Thyroid gland (tissue), 4 donors: Measurements from ENCODE around the gene MEIOSIN. TPM values are rescaled to one million over a fixed set of nuclear protein-coding genes. Genes with fewer than 3 reads are reported as not detected.

ENCODE experiments used
- total RNA-seq, 4 donors: library from RNA; depleted of rRNA; stranded (reverse); fragments of >200 nt; gene quantifications; one replicate each; pipeline ENCODE4 v1.2.3, GENCODE V29; 2016

Gene MEIOSIN
- total RNA-seq, 4 donors from 2014 or later = not detected

Other genes with a start within 250 kb of the MEIOSIN start
- gene RTN2, start 236.4 kb upstream of the MEIOSIN start, total RNA-seq = 1 to 10 TPM; 1.8 to 7.3 (median 4.6) TPM
- 1 to 10 TPM in 1 of 4 donors, under 1 TPM in 1, not detected in 2; 0.73 to 1.1 TPM for gene PPM1N, start 235.0 kb upstream of the MEIOSIN start, total RNA-seq
- 10 to 100 TPM; 34.3 to 50.8 (median 45.1) TPM for gene VASP, start 226.0 kb upstream of the MEIOSIN start, total RNA-seq
- 10 to 100 TPM in 3 of 4 donors, 1 to 10 TPM in 1; 5.4 to 30.8 (median 17.0) TPM for gene OPA3, start 148.6 kb upstream of the MEIOSIN start, total RNA-seq
- 1 to 10 TPM; 3.6 to 9.4 (median 5.6) TPM for gene GPR4, start 131.2 kb upstream of the MEIOSIN start, total RNA-seq
- 100 to 1,000 TPM in 1 of 4 donors, 10 to 100 TPM in 3; 33.1 to 148 (median 36.8) TPM for gene EML2, start 94.0 kb upstream of the MEIOSIN start, total RNA-seq
- gene GIPR, start 65.2 kb upstream of the MEIOSIN start, total RNA-seq = 1 to 10 TPM in 3 of 4 donors, under 1 TPM in 1; 0.45 to 1.5 (median 1.2) TPM
- gene SNRPD2, start 41.5 kb upstream of the MEIOSIN start, total RNA-seq = 100 to 1,000 TPM; 133 to 279 (median 192) TPM
- gene QPCTL, start 40.8 kb upstream of the MEIOSIN start, total RNA-seq = 10 to 100 TPM in 2 of 4 donors, 1 to 10 TPM in 2; 5.4 to 16.3 (median 12.5) TPM
- gene FBXO46, start 2.5 kb upstream of the MEIOSIN start, total RNA-seq = 10 to 100 TPM; 13.7 to 22.3 (median 17.4) TPM
- gene SIX5, start 35.8 kb downstream of the MEIOSIN start, total RNA-seq = 10 to 100 TPM; 18.3 to 33.0 (median 23.3) TPM
- gene DMPK, start 49.1 kb downstream of the MEIOSIN start, total RNA-seq = 10 to 100 TPM; 18.9 to 32.6 (median 26.3) TPM
- gene DMWD, start 59.4 kb downstream of the MEIOSIN start, total RNA-seq = 10 to 100 TPM; 38.2 to 69.7 (median 48.3) TPM
- 1 to 10 TPM in 3 of 4 donors, under 1 TPM in 1; 0.50 to 8.9 (median 3.9) TPM for gene RSPH6A, start 81.9 kb downstream of the MEIOSIN start, total RNA-seq
- 10 to 100 TPM; 32.4 to 56.8 (median 38.7) TPM for gene SYMPK, start 129.7 kb downstream of the MEIOSIN start, total RNA-seq
- gene FOXA3, start 130.9 kb downstream of the MEIOSIN start, total RNA-seq = not detected
- gene IRF2BP1, start 152.7 kb downstream of the MEIOSIN start, total RNA-seq = 10 to 100 TPM; 25.9 to 47.0 (median 36.1) TPM
- 1 to 10 TPM; 1.8 to 4.3 (median 3.0) TPM for gene MYPOP, start 169.2 kb downstream of the MEIOSIN start, total RNA-seq
- not detected for gene NANOS2, start 181.3 kb downstream of the MEIOSIN start, total RNA-seq
- 1 to 10 TPM; 1.5 to 3.6 (median 2.6) TPM for gene NOVA2, start 240.4 kb downstream of the MEIOSIN start, total RNA-seq